Lower leg skin (tissue), 4 donors: ENCODE results near the gene SUPT4H1. TPM values are rescaled to one million over a fixed set of nuclear protein-coding genes. Genes with fewer than 3 reads are reported as not detected.

ENCODE experiments used
- DNase-seq, 2 donors: peaks; one replicate each; pipeline ENCODE4 v3.0.0-alpha.2; 2019; ENCODE audit warnings: low spot score in 2 of 2
- H3K4me3 ChIP-seq: fragments of 200-600 bp; sonication (generic); 2 replicates; pipeline ENCODE4 v1.5.1; 2017; ENCODE audit warnings: mild to moderate bottlenecking, low read depth; ENCODE audit not compliant: poor library complexity, severe bottlenecking
- POLR2A ChIP-seq, 2 donors: fragments of 450-650 bp; IDR thresholded peaks; one replicate each; pipeline ENCODE4 v1.6.1; 2016 to 2017; ENCODE audit warnings: antibody characterized with exemption in 2 of 2, mild to moderate bottlenecking in 1 of 2, moderate library complexity in 1 of 2
- WGBS, 2 donors: methylation state at CpG; one replicate each; pipeline ENCODE4 v1.1.5; 2018; 5-methylcytosine and 5-hydroxymethylcytosine counted together
- intact Hi-C: fragments of 100-400 bp; cut with DNase I; formaldehyde crosslinking; loops from one replicate; pipeline ENCODE4 v1.15.0; 2023; ENCODE audit warnings: low total_unique reads
- total RNA-seq, 4 donors: library from RNA; depleted of rRNA; stranded (reverse); fragments of >200 nt; gene quantifications; one replicate each; pipeline ENCODE4 v1.1.0, GENCODE V29; 2016
- TF ChIP-seq, protein P1 (sequence below), 3 donors: fragments of 450-650 bp; IDR thresholded peaks; one replicate each; pipeline ENCODE4 v1.5.1; 2016; ENCODE audit warnings: antibody characterized with exemption in 3 of 3, mild to moderate bottlenecking in 3 of 3, moderate library complexity in 2 of 3

The SUPT4H1 gene
- total RNA-seq, 4 donors from 2014 or later: 49.5 to 89.7 (median 57.5) TPM

DNA sequence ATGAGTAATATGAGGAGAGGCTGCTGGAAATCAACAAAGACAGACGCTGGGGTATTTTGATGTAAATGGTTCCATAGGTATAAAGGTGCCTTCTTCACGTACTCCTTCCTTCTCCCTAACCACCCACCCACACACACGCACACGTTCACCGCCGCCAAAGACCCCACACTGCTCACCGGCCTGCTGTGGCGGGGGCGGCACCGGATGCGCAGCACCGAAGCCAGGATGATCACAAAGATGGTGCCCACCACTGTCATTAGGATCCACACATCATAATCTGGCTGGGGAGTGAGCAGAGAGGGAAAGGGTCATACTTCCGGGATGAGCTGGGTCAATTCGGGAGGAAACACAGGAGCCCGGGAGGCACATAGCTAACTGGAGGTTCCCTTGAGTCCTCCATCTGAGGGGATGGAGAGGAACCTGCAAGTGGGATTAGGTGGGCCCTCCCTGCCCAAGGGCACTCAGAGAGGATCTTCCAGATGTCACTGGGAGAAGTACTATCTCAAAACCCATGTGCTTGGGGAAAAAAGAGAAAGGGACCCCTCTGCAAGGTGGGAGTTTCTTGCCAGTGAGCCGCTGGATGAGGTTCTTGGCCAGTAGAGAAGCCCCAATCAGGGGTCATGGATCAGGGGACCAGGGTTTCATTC lies 10.5 kb upstream of the SUPT4H1 start:
- WGBS, 2 donors: 86 to 94% methylated on average over 16 of the region's 16 CpGs

DNA sequence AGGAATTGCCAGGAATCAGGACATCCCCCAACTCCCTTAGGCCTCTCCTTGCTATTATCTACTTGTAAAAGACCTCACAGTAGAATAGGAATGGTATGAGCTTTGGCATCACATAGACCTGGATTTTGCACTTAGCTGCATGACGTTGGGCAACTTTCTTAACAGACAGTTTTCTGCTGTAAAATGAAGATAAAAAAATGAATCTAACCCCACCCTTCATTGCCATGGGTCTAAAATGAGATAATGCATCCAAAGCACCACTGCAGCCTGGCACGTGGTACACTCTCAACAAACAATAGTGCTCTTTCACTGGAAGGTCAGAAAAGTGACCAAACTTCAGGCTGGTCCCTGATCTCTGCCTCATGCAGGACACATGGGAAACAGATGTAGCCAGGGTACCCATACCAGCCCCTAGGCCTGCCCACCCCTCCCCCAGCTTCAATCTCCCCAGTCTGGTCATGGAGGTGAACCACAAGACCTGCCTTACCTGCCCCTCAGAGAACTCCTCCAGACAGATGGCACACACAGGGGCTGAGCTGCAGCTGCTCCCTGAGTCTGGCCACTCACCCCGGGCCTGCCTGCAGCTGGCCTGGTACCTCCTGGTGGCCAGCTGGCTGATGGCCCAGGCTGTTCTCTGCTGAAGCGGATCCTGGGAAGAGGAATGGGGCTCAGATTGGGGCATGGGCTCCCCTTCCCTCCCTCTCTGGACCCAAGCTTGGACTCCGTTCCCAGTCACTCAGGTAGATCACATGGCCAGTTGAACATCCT lies 8.5 kb upstream of the SUPT4H1 start:
- DNase-seq: no peak
- H3K4me3 ChIP-seq: no peak overlapping the region
- TF ChIP-seq, protein P1, sequence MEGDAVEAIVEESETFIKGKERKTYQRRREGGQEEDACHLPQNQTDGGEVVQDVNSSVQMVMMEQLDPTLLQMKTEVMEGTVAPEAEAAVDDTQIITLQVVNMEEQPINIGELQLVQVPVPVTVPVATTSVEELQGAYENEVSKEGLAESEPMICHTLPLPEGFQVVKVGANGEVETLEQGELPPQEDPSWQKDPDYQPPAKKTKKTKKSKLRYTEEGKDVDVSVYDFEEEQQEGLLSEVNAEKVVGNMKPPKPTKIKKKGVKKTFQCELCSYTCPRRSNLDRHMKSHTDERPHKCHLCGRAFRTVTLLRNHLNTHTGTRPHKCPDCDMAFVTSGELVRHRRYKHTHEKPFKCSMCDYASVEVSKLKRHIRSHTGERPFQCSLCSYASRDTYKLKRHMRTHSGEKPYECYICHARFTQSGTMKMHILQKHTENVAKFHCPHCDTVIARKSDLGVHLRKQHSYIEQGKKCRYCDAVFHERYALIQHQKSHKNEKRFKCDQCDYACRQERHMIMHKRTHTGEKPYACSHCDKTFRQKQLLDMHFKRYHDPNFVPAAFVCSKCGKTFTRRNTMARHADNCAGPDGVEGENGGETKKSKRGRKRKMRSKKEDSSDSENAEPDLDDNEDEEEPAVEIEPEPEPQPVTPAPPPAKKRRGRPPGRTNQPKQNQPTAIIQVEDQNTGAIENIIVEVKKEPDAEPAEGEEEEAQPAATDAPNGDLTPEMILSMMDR (IDR thresholded peaks at IDR 0.05): no peak
- TF ChIP-seq POLR2A (IDR thresholded peaks at IDR 0.05): no peak
- whole genome bisulfite sequencing, 2 donors: 70 to 85% methylated on average over 4 to 5 of the region's 5 CpGs
- intact Hi-C loops: no loop called here

More for the DNA sequence above, 10.5 kb upstream of the SUPT4H1 start:
- no peak for DNase-seq
- no peak overlapping the region for H3K4me3 ChIP-seq
- TF ChIP-seq, protein P1 (IDR thresholded peaks at IDR 0.05): no peak
- TF ChIP-seq POLR2A (IDR thresholded peaks at IDR 0.05): no peak
- intact Hi-C loops: no loop called here

DNA sequence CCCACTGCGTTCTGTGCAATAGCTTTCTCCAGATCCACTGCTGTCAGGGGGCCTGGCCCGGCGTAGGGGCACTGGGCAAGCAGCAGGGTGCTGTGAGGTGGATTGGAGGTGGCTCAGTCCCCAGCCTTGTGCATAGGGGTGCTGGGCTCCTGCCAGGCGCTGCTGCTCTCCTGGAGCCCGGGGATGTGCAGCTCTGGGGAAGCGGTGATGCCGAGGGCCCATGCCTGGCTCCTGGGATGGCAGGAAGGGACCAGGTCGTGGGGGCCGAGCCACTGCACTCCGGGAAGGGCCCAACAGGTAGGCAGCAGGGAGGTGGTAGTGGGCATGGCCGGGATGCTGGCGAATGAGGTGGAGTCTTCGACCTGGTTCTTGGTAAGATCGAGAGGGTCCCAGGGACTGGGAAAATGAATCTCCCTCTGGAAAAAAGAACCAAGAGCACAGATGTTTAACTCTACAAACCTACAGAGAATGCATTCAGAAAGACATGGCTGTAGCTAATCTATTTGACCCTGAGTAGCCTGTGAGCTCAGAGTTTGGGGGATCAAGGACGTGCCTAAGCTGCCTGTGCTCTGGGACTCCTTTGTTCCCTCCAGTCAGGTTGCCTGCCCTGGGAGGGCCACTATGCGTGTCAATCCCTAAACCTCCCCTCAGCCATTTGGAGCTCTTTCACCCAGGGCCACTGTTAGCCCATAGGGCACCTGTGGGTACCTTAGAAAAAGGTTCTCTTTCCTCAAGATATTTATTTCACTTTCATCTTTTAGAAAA lies 6.6 kb upstream of the SUPT4H1 start:
- intact Hi-C loops: no loop called here
- WGBS, 2 donors: 86 to 88% methylated on average over 16 of the region's 16 CpGs
- H3K4me3 ChIP-seq: no peak overlapping the region
- no peak for TF ChIP-seq POLR2A (IDR thresholded peaks at IDR 0.05)
- TF ChIP-seq, protein P1 (IDR thresholded peaks at IDR 0.05): no peak
- DNase-seq: no peak

DNA sequence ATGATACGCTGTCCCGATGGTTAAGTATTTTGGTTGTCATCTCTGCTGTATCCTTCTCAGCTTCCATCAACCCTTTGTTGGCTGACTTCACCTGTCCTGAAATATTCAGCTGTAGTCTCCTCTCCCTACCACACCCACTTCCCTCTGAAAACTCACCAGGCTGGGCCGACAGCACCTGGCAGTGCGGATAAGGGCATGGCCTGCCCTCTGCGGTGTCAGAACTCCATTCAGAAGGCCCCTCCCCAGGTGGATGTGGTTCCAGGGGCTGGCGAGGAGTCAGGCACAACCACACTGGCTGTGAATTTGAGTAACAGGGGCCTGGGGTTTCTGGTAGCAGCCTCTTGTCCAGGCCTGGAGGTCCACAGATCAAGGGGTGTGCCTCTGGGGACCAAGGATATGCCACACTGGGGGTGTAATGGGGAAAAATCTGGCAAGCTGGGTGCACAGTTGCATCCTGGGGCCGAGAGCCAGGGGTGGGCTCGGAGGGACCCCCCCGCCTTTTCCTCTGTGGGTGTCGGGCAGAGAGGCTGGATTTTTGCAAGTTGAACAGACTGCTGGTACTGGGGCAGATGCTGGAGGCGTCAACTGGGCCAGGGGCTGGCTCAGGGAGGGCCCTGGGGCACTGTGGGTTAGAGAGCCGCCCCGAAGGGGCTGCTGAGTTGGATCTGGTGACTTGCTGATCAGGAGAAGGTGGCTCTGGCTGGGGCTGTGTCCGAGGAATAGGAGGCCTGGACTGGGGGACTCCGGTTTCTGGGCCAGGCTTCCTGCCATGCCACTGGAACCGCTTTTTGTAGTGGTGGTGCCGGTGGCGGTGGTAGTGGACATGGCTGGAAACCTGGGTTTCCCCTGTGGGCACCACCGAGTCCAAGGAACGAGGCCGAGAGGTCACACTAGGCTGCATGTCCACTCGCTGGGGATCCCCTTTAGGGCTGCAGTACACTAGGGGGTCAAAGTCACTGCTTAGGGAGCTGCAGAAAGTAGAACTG lies 5.6 kb upstream of the SUPT4H1 start:
- 85% methylated on average over 16 to 22 of the region's 22 CpGs for WGBS, 2 donors
- H3K4me3 ChIP-seq: no peak overlapping the region
- no peak for DNase-seq
- TF ChIP-seq, protein P1 (IDR thresholded peaks at IDR 0.05): no peak
- TF ChIP-seq POLR2A (IDR thresholded peaks at IDR 0.05): no peak
- intact Hi-C loops: no loop called here

DNA sequence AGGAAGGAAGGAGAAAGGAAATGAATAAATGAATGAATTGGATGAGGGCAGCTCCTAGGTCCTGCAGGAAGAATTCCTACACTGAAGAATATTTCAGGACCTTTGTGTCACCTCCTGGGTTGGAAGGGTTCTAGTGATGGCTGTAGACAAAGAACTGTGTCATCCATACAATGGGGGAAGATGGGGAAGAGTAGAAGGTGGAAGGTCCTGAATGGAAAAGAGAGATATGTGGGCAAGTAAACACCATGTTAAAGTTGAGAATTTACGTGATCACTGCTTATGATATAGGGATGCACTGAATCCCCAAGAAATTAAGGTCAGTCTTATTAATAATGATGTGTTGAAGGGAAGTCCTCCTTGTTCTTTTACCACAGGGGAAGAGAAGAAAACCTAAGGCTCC lies 4.2 kb upstream of the SUPT4H1 start:
- intact Hi-C loops: no loop called here
- WGBS, 2 donors: 82 to 89% methylated on average over 1 of the region's 1 CpG
- H3K4me3 ChIP-seq: no peak overlapping the region
- TF ChIP-seq POLR2A (IDR thresholded peaks at IDR 0.05): no peak
- TF ChIP-seq, protein P1 (IDR thresholded peaks at IDR 0.05): no peak
- no peak for DNase-seq
